T-helper 1 cell treated with Interleukin-12 subunit alpha and Interleukin-12 subunit beta and Interleukin-4 antibody, amounts not matched to agents 30 μg/mL and 1 μg/mL, for 36 hours (primary cell): ENCODE measurements around the gene ERMP1.
"Not testable (repeated sequence)": the region's sequence is repeated elsewhere in the genome, so short reads cannot be mapped to it uniquely, and the experiment has no call there.

Experiments used
- H3K27ac Mint-ChIP-seq: one replicate; pipeline ENCODE4 v1.8.0; 2021; ENCODE audit warnings: mild to moderate bottlenecking, mixed read lengths
- H3K27me3 Mint-ChIP-seq: one replicate; pipeline ENCODE4 v1.8.0; 2021; ENCODE audit warnings: low read depth, mixed read lengths
- H3K36me3 Mint-ChIP-seq: one replicate; pipeline ENCODE4 v1.8.0; 2021; ENCODE audit warnings: low read depth, mixed read lengths
- H3K4me1 Mint-ChIP-seq: one replicate; pipeline ENCODE4 v1.8.0; 2021; ENCODE audit warnings: low read depth, mixed read lengths
- H3K4me3 Mint-ChIP-seq: one replicate; pipeline ENCODE4 v1.8.0; 2021; ENCODE audit warnings: mild to moderate bottlenecking, moderate library complexity, mixed read lengths
- H3K9me3 Mint-ChIP-seq: one replicate; pipeline ENCODE4 v1.8.0; 2021; ENCODE audit warnings: mixed read lengths

Gene ERMP1

DNA sequence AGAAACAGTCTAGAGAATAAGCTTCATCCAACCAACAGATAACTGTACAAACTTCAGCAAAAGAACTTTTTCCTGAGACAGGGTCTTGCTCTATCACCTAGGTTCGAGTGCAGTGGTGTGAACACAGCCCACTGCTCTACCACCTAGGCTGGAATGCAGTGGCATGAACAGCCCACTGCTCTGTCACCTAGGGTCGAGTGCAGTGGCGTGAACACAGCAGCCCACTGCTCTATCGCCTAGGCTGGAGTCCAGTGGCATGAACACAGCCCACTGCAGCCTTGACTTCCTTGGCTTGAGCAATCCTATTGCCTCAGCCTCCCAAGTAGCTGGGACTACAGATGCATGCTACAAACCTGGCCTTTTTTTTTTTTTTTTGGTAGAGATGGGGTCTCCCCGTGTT is 43.4 kb downstream of the ERMP1 start:
- H3K4me3 Mint-ChIP-seq: no peak overlapping the region
- H3K27me3 Mint-ChIP-seq: no peaks in the 10 kb centered on the region
- peaks cover 76% of the 10 kb centered on the region for H3K36me3 Mint-ChIP-seq
- H3K27ac Mint-ChIP-seq: no peak overlapping the region
- H3K4me1 Mint-ChIP-seq: peaks cover 35% of the 10 kb centered on the region
- H3K9me3 Mint-ChIP-seq: no peaks in the 10 kb centered on the region

DNA sequence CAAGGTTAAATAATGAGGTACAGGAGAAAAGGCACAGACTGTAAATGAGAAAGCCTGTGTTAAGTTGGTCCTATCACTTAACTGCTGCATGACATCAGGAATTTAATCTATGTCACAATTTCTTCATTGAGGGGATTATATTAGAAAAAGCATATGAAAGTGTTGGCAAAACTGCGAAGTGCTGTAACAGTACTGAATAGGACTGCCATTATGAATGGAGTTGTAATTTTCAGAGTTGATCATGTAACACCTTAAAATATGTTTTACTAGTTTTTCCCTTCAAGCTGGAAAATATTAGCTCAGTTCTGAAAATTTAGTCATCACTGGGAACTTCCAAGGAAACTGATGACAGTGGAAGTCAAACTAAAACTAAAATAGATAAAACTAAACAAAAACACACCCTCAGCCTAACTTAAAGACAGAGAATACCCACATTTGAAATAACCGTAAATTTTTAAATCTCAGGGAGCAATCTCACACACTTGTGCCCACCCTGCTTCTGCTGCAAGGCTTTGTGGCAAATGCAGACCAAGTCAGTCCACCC is 45.1 kb downstream of the ERMP1 start:
- no peak overlapping the region for H3K27ac Mint-ChIP-seq
- H3K27me3 Mint-ChIP-seq: no peaks in the 10 kb centered on the region
- peaks cover 22% of the 10 kb centered on the region for H3K4me1 Mint-ChIP-seq
- H3K36me3 Mint-ChIP-seq: peaks cover 87% of the 10 kb centered on the region
- no peak overlapping the region for H3K4me3 Mint-ChIP-seq
- H3K9me3 Mint-ChIP-seq: peaks cover 7% of the 10 kb centered on the region

DNA sequence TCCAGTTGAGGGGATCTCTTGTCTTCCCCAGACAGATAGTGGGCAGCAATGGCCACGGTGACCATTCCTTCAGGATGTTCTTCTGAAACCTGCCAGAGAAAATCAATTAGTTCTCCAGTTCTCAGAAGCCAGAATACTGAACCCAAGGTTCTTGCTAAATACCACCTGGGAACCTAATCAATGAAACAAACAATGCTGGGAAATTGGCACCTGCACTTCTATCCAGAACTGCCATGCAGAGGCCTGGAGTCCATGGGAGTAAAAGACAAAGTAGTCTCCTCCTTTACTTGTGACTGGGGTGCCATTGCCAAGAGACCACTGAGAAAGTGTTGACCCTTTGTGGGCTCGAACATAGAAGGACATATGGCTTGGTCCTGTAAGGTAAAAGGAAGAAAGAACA is 45.7 kb downstream of the ERMP1 start:
- peaks cover 13% of the 10 kb centered on the region for H3K9me3 Mint-ChIP-seq
- peaks cover 90% of the 10 kb centered on the region for H3K36me3 Mint-ChIP-seq
- no peaks in the 10 kb centered on the region for H3K27me3 Mint-ChIP-seq
- H3K27ac Mint-ChIP-seq: no peak overlapping the region
- H3K4me1 Mint-ChIP-seq: peaks cover 21% of the 10 kb centered on the region
- no peak overlapping the region for H3K4me3 Mint-ChIP-seq

DNA sequence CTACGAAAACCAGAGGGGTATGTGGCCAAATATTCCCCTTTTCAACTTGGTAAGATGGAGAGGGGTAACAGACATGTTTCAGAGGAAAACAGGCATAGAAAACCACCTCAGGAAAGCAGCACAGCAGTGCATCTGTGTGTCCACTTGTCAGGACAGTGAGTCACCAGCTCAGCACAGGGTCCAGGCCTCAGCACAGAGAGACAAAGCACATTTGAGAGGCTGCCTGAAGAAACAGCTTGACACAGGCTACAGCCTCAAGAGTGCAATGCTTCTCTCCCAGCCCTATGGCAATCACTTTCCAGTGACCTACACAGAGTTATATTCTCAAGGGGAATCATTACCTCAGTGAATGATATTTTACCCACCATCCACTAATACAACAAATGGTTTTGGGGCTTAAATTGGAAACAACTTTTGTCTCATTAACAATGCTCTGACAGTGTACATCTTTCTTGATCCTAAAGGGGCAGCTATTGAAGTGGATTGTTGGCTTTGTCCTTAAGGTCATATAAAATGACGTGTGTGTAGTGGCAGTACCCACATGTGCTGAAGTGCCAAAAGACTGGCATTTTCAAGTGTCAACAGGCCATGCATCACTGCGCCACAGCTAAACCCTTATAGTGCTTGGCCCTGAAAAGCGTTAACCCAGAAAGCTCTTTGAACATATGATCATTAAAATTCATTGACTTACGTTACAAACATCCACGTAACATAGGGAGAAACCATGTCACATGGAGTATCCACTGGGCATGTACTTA is 46.4 kb downstream of the ERMP1 start:
- Mint-ChIP-seq H3K4me3 (no peak overlapping the region), H3K27me3 (no peaks in the 10 kb centered on the region), H3K4me1 (peaks cover 15% of the 10 kb centered on the region), H3K36me3 (peaks cover 90% of the 10 kb centered on the region), H3K9me3 (peaks cover 20% of the 10 kb centered on the region), H3K27ac (no peak overlapping the region)

DNA sequence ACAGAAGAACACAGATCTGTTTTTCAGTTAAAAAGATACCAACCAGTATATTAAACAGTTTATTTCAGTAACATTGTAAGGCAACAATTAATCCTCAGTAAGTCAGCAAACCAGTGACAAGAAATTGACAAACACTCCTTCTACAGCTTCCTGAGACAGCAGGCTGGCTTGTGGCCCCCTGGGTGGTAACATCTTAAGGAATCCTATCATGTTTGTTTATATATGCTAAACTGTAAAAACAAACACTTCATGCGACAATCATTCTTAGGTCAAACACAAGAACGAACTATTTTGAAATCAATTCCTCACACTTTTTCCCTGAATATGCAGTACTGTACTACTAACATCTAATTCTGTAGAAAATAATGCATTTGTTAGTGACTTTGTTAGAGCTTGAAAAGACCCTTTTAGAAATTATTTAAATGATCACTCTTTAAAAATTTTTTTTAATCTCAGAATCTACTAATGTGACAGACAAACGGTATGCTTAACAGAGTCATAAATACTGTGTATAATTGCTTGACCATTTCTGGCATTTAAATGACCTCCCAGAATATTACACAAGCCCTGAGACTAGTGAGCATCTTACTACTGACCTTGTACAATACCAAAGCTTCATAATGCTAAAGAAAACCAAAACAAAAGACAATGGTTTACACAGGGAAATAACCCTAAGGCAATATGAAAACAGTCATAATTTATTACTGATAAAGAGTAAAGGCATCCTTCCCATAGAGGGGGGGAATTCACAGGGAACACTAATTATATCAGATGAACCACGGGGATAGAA is 48.2 kb downstream of the ERMP1 start:
- Mint-ChIP-seq H3K9me3 (peaks cover 36% of the 10 kb centered on the region), H3K36me3 (peaks cover 90% of the 10 kb centered on the region), H3K4me1 (peaks cover 10% of the 10 kb centered on the region), H3K27ac (no peak overlapping the region), H3K4me3 (no peak overlapping the region), H3K27me3 (no peaks in the 10 kb centered on the region)

DNA sequence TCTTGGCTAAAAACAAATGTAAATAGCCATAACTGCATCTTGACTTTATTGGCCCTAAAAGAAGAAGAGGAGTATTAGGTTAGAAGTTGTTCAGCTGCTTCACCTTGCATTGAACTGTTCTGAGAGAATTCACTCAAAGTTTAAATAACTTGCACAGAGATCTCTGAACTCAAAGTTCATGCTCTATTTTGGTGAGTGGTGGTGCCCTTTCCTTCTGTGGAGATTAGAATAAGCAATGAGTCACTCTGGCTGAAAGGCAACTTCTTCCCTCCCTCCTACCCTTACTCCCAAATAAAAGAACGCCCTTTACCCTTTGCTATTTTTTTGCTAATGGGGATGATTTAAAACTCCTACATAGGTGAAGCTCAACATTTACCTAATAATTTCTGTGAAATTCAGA is 48.9 kb downstream of the ERMP1 start:
- Mint-ChIP-seq H3K4me3 (no peak overlapping the region), H3K27ac (no peak overlapping the region), H3K36me3 (peaks cover 90% of the 10 kb centered on the region), H3K4me1 (peaks cover 10% of the 10 kb centered on the region), H3K9me3 (peaks cover 37% of the 10 kb centered on the region), H3K27me3 (no peaks in the 10 kb centered on the region)

DNA sequence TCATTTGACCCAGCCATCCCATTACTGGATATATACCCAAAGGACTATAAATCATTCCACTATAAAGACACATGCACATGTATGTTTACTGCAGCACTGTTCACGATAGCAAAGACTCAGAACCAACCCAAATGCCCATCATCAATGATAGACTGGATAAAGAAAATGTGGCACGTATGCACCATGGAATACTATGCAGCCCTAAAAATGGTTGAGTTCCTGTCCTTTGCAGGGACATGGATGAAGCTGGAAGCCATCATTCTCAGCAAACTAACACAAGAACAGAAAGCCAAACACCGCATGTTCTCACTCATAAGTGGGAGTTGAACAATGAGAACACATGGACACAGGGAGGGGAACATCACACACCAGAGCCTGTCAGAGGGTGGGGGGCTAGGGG is 49.5 kb downstream of the ERMP1 start:
- Mint-ChIP-seq H3K9me3 (peaks cover 42% of the 10 kb centered on the region), H3K36me3 (peaks cover 90% of the 10 kb centered on the region)
- H3K4me3 Mint-ChIP-seq, H3K4me1 Mint-ChIP-seq, H3K27me3 Mint-ChIP-seq, H3K27ac Mint-ChIP-seq: not testable (repeated sequence)

DNA sequence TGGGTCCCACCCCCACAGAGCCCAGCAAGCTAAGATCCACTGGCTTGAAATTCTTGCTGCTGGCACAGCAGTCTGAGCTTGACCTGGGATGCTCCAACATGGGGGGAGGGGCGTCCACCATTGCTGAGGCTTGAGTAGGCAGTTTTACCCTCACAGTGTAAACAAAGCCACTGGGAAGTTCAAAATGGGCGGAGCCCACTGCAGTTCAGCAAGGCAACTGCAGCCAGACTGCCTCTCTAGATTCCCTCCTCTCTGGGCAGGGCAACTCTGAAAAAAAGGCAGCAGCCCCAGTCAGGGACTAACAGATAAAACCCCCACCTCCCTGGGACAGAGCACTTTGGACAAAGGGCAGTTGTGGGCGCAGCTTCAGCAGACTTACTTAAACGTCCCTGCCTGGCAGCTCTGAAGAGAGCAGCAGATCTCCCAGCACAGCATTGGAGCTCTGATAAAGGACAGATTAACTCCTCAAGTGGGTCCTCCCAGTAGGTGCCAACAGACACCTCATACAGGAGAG is 53.2 kb downstream of the ERMP1 start:
- H3K27me3 Mint-ChIP-seq, H3K4me1 Mint-ChIP-seq, H3K4me3 Mint-ChIP-seq, H3K27ac Mint-ChIP-seq: not testable (repeated sequence)
- peaks cover 73% of the 10 kb centered on the region for H3K36me3 Mint-ChIP-seq
- peaks cover 47% of the 10 kb centered on the region for H3K9me3 Mint-ChIP-seq

DNA sequence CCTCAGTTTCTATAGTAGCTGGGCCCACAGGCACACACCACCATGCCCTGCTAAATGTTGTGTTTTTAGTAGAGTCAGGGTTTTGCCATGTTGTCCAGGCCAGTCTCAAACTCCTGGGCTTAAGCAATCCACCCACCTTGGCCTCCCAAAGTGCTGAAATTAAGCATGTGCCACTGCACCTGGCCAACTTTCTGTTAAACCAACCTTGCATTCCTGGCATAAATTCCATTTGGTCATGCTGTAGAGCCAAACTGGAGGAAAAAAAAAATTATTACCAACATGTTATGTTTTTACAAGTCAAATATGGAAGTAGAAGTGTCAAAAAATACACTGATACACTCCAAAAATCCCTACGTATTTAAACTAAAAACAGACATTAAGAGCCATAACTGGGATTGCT is 54.1 kb downstream of the ERMP1 start:
- H3K36me3 Mint-ChIP-seq: peaks cover 71% of the 10 kb centered on the region
- H3K27ac Mint-ChIP-seq: no peak overlapping the region
- peaks cover 47% of the 10 kb centered on the region for H3K9me3 Mint-ChIP-seq
- H3K27me3 Mint-ChIP-seq: no peaks in the 10 kb centered on the region
- H3K4me1 Mint-ChIP-seq: peaks cover 4% of the 10 kb centered on the region
- no peak overlapping the region for H3K4me3 Mint-ChIP-seq

DNA sequence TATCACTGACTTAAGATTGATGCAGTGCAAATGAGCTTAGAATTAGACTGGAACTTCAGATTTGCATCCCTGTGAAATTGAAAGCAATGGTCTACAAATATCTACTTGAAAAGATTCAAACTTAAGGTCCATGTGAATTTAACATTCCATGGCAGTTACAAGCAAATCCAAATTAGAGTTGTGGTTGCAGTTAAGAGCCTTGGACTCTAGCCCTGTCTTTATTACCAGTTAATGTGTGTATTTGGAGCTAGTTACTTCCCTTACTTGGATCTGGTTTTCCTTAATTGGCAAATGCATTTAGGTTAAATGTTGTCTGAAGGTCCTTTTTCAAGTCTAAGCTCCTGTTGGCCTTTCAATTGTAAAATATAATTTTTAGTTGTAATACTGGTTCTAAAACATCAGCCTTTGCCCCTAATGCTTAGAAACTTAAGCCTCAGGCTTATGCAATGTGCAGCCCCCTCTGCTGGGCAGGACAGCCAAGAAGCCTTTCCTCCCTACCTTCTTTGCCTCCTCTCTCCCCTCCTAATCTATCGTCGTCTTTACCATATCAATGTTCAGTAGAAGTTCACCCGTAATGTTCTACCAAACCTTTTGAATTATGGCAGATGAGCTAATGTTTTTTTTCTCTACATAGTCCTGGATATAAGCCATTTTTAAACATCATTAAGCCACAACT is 59.5 kb downstream of the ERMP1 start:
- H3K27me3 Mint-ChIP-seq: no peaks in the 10 kb centered on the region
- peaks cover 6% of the 10 kb centered on the region for H3K9me3 Mint-ChIP-seq
- H3K4me1 Mint-ChIP-seq: peaks cover 9% of the 10 kb centered on the region
- no peak overlapping the region for H3K27ac Mint-ChIP-seq
- H3K4me3 Mint-ChIP-seq: no peak overlapping the region
- peaks cover 47% of the 10 kb centered on the region for H3K36me3 Mint-ChIP-seq

DNA sequence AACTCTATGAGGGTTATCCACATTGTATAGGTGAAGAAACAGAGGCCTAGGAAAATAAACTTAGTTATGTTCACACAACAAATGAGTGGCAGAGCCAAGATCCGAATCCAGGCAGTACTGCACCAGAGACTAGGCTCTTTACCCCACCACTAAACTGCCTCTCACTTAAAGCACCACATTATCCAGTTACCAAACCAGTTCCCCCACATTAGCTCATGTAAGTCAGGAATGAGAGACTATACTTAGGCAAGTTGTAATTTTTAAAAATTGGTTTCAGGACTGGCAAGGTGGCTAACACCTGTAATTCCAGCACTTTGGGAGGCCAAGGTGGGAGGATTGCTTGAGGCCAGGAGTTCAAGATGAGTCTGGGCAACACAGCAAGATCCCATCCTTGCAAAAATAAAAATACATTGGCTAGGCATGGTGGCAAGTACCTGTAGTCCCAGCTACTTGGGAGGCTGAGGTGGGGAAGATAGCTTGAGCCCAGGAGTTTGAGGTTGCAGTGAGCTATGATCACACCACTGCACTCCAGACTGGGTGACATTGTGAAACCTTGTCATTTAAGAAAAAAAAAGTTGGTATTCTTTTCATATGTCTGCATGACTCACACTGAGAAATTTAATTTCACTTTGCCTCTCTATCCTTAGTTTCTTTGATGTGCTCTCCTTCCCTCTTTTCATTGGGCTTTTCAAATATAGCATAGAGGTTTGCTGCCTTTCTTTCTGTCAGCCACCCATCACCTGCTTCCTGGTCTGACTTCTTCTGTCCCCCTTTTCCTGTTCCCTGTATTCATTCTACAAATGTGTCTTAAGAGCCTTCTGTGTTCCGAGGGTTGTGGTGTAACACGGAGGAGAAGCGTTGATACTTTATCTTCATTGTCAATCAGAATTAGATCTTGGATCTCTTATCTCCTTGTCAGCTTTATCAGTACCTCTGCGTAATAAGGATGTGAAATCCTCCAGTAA is 64.7 kb downstream of the ERMP1 start:
- peaks cover 18% of the 10 kb centered on the region for H3K4me1 Mint-ChIP-seq
- peak overlapping the region; percentile 10 for H3K27ac Mint-ChIP-seq
- H3K36me3 Mint-ChIP-seq: peaks cover 57% of the 10 kb centered on the region
- H3K4me3 Mint-ChIP-seq: no peak overlapping the region
- H3K27me3 Mint-ChIP-seq: no peaks in the 10 kb centered on the region
- no peaks in the 10 kb centered on the region for H3K9me3 Mint-ChIP-seq

DNA sequence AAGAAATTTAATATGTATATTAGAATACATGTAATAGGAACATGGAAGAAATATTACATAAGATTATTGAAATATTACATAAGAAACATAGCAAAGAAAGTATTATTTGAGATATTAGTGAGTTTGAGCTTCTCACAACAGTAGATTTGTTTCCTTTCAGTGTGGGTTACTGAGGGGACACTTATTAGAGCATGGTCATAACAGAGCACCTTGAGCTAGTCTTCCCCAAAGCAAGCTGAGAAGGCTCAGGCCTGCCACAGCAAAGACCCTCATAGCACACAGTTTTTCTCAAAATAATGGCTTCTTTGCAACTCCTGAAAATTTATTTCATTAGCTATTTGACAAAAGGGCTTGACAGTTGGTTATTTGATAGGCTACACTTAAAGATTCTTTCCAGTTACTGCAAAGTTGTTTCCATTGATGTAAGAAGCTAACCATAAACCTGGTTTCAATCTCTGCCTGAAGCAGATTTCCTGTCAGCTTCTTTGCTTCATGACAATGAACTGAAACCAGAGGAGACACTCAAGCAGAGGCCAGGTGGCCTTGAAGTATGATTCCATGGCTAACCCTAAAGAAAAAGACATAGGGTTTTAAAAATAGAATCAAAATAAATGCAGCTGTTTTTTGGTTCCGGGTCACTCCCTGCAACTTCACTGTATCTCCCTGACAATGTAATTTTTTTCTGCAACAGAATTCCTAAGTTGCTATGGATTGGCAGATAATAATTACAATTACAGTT is 68.6 kb downstream of the ERMP1 start:
- Mint-ChIP-seq H3K9me3 (no peaks in the 10 kb centered on the region), H3K27ac (peak overlapping the region; percentile 45), H3K4me1 (peaks cover 25% of the 10 kb centered on the region), H3K27me3 (no peaks in the 10 kb centered on the region), H3K4me3 (no peak overlapping the region), H3K36me3 (peaks cover 54% of the 10 kb centered on the region)

DNA sequence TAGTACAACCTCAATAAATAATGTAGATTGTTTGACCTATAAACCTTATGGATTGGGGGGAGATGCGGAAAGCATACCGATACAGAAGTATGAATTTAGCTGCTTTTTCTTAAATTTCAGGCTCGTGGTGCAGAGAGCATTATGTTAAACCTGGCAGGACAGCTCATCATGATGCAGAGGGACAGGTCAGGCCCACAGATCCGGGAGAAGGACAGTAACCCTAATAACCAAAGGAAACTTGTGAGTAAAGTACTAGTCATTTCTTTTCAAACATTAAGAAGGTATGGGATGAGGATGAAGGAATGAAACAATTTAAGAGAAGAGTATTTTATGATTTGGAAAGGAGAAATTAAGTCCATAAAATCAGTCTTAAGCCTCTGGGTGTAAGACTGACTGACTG is 70.5 kb downstream of the ERMP1 start:
- Mint-ChIP-seq H3K27me3 (no peaks in the 10 kb centered on the region), H3K4me3 (no peak overlapping the region), H3K9me3 (no peaks in the 10 kb centered on the region), H3K36me3 (peaks cover 56% of the 10 kb centered on the region), H3K4me1 (peaks cover 23% of the 10 kb centered on the region), H3K27ac (no peak overlapping the region)
